GM21576 (cell line): ENCODE results near the gene NEK11.

ENCODE experiments used
- ATAC-seq: cut with Tn5 transposase; IDR thresholded peaks from one replicate; pipeline ENCODE4 v1.9.1; 2021; ENCODE audit warnings: mild to moderate bottlenecking, moderate library complexity; ENCODE audit not compliant: unreplicated experiment

Gene NEK11

DNA sequence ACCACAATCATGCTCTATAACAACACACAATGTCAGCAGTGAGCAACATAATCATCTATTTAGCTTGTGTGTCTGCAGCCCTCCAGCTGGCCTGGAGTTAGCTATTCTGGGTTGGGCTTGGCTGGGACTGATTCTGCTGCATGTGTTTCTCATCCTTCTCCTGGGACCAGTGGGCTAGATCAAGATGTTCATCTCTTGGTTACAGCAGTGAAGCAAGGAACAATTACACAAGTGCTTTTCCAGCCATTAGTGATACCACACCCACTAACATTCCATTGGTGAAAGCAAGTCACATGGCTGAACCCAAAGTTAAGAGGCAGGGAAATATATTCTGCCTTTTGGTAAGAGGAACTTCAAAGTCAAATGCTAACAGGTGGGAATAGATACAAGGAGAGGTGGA is 369.5 kb downstream of the NEK11 start:
- no peak for ATAC-seq

GRCh38 chr3:131397889-131398288 is 371.2 kb downstream of the NEK11 start:
- ATAC-seq, result no peak
